Stimulated activated CD8-positive, alpha-beta memory T cell treated with anti-CD3 and anti-CD28 coated beads, Interleukin-7, amount 100 ng/mL, for 1 hour (primary cell): ENCODE results near the gene LHFPL2.

ENCODE experiments used
- DNase-seq, 2 donors: peaks; one replicate each; pipeline ENCODE4 v3.0.0-alpha.2; 2020; ENCODE audit warnings: low read depth in 2 of 2

Gene LHFPL2

DNA sequence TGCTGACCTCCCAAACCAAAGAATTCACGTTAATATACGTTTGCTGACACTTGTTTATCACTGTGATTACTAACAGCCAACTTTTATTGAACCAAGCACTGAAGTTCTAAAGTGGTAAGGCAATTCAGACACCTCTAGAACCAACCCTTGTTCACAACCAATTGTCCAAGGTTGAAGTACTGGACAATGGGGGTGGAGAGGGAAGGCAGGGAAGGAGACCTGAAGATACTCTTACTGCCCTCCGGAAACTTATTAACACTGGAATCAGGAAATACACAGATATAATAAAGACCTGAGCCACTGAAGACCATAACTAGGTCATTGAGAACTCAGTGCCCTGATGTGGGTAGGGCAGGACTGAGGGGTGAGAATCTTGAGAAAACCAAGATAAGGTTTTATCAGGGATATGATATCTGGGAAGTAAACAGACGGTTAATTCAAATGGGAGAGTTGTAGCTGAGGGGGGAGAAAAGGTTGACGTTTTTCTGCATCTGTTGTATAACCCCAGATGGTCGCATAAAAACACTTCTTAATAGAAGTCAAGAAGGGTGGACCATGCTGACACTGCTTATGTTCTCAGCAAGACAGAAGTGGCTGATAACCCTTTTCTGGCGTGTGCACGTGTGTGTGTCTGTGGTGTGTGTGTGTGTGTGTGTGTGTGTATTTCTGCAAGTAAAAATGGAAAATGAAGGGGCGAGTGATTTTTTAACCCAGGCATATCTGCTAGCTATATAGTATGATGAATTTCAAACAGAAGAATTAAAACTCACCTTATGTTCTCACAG lies 125.9 kb downstream of the LHFPL2 start:
- DNase-seq: no peak

DNA sequence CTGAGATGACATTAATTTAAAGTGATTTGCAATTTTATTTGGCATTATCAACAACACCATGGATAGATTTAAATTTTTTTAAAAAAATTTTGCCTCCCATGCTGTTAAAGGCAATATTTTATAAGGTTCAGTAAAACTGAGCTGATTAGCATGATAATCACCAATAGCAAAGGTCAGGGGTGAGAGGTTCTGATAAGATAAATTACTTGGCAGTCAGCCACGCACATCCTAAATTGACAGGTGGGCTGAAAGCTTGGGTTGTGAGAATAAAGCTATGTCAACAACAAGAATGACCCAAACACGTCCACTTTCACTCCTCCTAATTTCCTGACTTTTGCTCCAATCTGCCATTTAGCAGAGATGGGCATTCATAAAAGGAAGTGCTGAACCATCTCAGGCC lies 127.1 kb downstream of the LHFPL2 start:
- no peak for DNase-seq

DNA sequence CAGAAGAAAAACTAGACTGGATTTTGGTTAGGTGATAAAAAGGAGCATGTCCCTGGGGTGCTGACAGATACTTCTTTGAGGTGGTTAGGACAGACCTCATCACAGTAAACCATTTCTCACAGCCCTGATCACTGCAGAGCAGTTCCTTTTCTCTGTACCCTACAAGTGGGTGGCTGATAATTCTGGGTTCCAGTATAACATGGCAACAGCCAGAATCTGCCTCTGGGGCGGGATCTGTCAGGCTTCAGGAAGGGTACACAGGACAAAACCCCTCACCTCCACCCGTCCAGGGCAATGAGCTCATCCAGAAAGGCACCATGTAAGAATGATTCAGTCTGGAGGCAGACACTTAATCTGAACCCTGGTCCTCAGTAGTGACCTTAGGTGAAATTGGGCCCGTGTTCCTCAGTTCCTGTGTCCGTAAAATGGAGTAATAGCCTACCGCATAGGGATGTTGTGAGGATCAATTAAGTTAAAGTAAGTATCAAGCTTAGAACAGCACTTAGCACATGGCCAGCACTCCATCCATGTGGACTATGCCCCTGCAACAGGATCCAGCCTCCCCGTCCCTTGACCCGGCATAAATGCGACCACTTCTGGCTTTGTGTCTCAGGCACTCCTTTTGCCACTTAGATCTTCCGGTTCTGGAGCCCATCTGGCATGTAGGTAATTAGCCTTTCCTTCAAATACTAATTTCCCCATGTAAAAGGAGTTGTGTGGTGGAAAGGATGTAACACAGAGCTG lies 129.2 kb downstream of the LHFPL2 start:
- DNase-seq: no peak

DNA sequence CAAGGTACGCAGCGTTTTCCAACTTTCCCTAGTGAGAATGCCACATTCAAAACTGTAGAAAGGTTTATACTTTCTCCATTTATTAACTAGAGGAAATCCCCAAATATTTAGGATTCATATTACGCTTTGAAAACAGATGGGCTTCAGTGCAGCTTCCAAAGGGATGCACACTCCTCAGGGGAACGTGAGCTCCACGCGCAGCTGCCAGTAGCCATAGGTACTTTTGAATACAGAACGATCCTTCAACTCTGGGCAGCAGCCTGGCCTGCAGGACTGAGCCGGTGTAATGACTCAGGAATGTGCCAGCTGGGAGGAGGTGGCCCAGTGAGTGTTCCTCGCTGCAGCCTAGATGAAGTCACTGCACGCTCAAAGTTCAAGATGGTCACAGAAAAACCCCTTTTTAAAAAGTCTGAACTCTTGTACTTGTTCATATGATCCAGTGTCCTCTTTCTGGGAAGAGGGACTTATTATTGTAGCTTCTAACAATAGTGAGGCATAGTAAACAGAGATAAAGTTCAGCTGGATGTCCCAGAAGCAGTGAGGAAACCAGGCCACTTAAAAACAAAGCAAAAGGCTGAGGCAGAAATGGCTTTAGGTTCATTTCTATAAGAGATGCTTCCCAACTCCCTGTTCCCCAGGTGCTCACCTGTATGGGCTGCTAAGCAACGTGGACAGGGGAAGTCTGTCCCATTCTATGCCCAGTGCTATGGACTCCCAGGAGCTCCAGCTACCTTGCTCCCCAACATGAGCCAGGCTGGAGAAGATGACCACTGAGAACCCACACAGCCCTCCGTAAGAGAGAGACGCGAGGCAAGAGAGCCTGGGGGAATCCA lies 130.0 kb downstream of the LHFPL2 start:
- DNase-seq: no peak

DNA sequence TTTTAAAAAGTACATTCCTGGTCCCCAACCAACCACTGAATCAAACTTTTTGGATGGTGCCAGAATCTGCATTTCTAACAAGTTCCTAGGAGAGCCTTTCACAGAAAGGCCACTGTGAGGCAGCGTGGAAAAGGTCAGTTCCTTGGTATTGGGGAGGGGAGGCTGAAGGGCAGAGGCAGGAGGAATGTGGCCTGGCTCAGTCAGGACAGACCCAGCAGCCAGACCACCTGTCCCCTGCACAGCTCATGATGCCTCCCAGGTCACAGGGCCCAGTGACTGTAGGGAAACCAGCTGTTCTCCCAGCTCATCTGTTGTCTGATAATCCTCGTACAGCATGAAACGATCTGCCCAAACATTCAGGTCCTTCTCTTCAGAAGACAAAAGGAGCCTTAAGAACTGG lies 132.9 kb downstream of the LHFPL2 start:
- no peak for DNase-seq

DNA sequence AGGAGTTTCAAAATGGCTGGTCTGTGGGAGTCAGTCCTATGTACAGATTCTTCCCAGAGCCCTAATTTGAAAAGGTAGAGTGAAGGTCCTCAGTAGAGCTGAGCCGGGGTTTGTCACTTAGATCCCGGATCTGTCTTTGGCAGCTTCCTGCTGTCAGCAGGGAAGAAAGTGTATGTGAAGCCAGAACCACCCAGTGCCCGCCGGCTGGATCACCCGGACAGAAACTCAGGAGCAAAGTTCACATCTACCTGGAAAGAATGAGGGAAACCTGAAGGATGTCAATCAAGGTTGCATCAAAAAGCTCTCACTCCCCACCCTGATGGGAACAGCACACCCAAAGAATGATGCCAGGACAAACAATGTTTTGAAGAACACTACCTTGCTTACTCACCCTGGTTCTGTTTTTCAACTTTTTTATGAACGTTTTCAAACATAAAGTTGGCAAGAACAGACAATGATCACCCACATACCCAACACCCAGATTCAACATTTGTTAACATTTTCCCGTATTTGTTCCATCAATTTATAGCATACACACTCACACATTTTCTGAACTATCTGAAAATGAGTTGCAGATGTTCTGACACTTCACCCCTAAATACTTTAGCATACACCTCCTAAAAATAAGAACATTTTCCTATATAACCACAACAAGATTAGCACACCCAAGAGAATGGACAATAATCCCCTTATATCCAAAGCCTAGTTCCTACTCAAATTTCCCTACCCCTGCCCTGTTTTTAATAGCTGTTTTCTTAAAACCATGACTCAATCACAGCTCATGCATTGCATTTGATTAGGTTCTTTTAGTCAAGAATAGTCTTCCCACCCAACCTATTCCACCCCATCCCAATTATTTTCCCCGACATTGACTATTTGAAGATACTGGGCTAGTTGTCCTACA lies 133.9 kb downstream of the LHFPL2 start:
- DNase-seq: no peak

DNA sequence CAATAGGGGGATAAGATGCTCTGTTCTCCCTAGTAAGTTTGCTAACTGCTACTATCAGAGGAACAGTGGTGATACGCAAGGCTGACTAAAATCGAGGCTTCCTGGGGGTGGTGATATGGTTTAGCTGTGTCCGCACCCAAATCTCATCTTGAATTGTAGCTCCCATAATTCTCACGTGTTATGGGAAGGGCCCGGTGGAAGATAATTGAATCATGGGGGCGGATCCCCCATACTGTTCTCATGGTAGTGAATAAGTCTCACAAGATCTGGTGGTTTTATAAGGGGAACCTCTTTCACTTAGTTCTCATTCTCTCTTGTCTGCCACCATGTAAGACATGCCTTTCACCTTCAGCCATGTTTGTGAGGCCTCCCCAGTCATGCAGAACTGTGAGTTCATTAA lies 135.1 kb downstream of the LHFPL2 start:
- DNase-seq: no peak

DNA sequence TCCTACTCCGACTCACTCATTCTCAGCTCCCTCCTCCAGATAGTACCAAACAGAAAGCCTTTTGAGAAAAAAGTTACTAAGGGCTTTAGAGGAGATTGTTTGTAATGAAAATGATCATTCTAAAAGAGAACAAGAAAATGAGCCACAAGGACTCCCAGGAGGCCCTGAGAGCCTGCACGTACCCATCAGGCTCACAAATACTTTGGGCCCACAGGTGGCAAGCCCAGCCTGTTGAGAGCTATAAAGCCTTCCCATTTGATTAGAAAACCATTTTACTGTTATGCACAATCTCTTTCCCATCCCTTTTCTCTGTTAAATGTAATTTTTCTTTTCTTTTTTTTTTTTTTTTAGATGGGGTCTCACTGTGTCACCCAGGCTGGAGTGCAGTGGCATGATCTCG lies 136.1 kb downstream of the LHFPL2 start:
- no peak for DNase-seq

DNA sequence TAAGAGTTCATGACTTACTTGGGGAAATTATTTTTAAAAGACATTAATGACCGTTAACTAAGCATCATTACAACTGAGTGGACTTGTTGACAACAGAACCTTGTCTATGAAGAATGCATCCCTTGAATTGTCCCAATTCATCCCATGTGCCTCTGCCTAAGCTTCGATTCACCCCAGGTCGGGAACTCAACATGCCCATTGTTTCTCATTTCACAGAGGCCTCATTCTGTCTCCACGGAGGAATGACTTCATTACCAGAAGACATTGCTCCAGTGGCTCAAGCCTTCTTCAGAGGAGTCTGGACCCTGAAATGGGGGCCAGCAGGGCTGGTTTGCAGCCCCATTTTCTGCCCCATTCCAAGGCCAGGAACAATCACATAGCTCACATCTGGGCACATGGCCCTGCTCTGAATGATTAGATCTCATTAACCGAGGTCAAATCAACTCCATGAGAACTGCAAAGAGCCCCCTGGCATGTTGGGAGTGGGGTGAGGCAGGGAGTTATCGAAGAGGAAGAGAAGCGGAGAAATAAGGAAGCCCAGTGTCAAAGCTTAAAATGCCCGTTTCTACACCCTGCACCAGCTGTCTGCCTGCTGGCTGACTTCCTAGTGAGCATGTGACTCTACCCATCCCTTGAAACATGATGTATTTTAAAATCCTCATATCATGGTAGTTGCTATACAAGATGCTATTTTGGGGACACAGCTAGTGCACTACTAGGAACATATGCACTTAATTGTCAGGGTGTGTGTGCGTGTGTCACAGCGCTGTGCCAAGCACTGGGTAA lies 137.3 kb downstream of the LHFPL2 start:
- DNase-seq: no peak

DNA sequence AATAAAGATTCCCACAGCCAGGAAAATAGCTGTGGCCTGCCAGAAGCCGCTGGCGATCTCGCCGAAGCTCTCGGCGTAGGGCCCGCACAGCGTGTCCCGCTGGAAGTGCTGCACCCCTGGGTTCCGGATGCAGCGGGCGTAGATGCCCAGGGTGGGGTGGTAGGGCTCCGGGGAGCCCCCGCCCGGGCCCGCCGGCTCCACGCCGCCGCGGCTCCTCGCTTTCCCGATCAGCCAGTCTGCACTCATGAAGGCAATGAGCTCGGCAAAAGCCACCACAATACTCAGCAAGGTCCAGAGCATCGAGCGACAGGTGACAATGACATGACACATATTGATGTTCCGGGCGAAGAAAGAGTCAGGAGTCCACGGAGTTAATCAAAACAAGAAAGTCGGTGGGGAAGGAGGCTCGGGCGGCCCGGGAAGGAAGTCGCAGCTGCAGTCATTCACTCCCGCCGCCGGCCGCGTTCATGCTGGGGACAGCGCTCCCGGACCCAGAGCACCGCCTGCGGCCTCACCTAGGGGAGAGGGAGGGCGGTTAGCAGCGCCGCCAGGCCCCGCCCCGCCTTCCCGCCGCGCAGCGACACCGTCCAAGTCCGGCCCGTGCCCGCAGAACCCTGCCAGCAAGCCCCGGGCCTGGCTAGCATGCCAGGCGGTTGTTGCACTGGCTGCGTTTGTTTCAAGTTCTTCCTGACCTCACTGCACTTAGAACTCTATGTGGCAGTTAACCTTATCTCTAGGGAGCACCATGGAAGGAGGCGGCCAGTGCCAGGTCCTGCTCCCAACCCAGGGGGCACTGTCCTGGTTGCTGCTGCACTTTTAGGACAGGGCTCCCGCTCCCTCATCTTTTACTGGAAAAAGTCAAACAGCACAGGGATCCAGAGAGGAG lies 138.4 kb downstream of the LHFPL2 start:
- no peak for DNase-seq

DNA sequence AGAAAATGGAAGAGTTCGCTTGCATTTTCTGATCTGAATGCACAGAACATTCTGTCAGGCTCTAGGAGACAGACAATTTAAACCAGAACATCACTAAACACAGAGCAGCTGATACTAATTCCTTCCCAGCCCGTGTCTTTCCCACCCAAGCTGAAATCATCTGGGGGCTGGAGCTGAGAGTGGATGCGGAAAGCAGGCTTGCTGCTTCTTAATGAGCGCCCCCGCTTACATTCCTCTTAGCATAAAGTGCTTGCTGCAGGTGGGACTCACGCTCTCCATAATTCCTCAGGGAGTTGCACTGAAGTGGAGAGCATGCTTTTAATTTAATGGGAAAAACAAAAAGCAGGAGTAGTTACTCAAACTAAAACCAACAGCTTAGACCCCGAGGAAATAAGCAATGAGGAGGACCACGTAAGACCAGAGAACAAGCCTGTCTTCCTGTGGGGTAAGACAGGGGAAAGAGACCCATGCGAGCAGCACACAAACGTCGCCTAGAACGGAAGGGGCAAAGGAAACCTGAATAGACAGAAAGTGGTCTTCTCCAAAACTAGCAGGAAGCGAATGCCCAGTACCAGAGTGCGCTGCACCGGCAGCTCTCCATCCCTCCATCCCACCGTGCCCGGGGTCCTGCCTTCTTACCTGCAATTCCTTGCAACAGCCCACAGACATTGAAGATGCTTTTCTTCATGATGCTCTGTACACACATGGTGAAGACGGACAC lies 139.3 kb downstream of the LHFPL2 start:
- no peak for DNase-seq

DNA sequence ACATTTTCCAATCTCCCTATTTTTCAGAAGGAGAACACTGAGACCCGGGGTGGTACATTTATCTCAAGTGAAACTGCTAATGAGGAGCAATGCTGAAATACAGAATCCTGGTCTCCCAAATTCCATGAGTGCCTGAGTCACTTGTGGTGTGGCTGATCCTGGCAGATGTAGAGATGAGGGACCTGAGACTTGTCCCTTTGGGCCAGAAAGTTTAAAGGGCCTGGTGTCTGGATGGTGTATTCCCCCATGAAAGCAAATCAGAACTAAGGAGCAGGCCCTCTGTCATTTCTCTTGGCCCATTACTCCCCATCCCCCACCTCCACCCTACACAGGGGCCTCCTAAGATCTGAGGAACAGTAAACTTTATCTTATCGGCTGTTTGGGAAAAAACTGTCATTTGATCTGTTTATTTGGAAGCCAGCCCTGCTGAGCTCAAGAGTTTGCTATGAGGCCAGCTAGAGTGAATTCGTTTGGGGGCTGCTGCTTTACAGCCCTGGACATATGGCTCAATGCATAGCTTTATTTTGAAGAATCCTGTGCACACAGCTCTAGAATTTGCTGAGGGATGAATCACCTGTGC lies 140.3 kb downstream of the LHFPL2 start:
- no peak for DNase-seq

DNA sequence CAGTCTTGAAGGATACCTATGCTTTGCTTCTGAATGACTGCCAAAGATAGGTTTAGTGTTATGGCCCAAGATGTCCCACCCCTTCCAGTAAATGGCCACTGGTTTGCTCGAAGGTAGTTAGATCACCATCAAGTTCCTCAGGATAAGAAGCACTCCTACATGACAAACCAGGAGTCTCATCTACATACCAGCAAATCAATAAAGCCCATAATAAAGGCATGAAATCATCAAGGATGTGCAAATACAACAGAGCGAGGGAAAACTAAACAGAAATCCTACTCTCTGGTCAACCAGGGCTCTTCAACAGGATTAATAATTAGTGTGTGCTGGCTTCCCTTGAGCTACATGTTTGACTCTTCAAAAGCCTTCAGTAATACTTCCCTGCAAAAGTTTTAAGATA lies 141.0 kb downstream of the LHFPL2 start:
- no peak for DNase-seq

DNA sequence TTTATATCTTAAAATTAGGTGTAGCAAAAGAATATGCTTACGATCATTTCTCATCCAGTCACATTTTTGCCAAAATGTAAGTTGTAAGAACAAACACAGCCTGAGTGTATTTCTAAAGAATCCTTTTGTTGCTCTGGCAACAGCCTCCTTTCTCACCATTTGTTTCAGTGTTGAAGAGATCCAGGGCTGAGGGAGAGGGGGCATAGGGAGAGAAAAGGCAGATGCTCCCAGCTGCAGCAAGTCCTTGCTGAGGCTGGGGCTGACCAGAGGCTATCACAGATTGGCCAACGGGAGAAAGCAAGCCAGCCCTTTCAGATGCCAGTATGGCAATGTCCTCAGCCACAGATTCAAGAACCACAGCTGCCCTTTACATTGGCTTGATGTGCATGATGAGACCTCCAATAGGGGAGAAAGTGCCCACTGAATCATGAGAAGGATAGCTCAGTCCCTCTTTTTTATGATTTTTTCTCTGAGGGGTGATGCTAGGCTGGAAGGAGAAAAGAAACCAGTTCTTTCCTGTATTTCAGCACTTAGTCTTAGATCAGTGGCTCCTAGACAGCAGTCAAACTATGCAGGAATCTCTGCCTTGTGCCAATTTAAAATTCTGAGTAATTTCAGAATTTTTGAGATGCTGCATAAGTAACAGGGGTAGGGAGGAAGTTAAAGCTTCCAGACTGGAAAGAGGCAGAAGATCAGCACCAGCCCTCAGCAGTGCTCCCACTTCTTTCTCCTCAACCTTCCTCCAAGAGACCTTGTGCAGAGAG lies 142.1 kb downstream of the LHFPL2 start:
- no peak for DNase-seq

DNA sequence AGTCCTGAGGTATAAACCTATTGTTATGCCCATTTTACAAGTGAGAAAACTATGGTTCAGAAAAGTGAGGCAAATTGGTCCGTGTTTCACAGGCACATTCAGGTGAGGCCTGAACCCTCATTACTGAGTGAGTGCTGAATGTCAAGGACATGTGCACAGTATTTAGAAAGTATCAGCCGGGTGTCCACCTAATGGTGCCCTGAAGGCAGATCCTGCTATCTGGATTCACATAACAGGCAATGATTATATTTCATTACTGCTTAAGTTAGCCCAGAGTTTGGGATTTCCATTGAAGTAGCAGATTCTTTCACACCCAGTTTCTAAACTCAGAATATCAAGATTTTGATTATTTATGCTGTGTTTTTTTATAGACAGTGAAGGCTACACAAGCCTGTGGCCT lies 142.7 kb downstream of the LHFPL2 start:
- DNase-seq: no peak

DNA sequence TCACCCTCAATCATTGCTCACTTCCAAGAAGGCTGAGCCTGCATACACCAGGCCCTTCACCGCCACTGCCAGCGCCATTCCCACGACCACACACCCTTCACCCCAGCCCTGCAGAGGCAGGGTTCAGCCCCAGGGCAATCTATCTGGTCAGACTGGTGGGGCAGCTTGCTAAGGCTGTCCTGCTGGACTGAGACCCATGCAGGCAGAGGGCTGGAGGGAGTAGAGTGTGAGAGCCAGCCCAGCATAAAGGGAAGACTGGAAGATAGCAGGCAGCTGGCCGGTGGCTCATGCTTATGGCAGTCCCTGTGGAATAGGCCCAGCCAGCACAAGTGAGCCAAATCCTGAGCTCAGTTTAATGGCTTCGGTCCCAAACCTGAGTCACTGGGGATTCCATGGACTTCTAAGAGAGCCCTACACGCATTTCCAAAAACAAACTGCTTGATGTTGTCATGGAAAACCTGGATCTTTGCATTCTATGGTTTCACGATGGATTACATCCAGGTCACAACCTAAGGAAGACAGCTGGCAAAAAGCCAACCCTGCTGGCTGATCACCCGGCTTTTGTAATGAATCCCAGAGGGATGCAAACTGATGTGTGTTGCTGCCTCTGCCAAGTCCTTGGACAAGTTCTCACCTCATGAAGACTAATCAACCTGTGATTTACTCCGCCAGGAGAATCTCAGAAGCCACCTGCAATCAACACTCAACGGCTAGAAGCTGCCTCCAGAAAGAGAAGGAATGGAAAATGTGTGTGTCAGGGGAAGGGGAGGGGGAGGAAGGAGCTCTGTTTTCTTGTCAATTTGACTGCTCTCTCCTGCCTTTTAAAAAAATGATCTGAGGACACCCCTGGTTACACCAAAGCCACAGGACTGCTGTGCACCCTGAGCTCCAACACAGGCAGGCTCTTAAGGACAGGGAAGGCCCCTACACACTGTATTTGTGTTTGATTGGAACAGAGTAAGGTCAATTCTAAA lies 143.6 kb downstream of the LHFPL2 start:
- no peak for DNase-seq
